HepG2 (cell line): ENCODE data around the gene KPNA4.

ENCODE experiments used
- EP300 ChIP-seq, 3 experiments: sonication (generic) in 1 of 3; formaldehyde crosslinking in 1 of 3; IDR thresholded peaks; 2 replicates each; pipeline versions ENCODE4 v1.5.1 to v1.6.1; 2011 to 2020; ENCODE audit warnings: low read depth in 2 of 3, low read length in 2 of 3, borderline replicate concordance in 1 of 3, improper control_type of control experiment in 1 of 3, mild to moderate bottlenecking in 1 of 3, missing genetic modification reagents in 1 of 3, moderate library complexity in 1 of 3
- KDM6A ChIP-seq: IDR thresholded peaks from 2 replicates; pipeline ENCODE4 v1.6.1; 2016; ENCODE audit warnings: low read depth
- POLR2A ChIP-seq, 2 experiments: IDR thresholded peaks; 2 replicates each; pipeline ENCODE4 v1.6.1; 2011; ENCODE audit warnings: low read depth in 2 of 2, low read length in 2 of 2, mild to moderate bottlenecking in 1 of 2, moderate library complexity in 1 of 2; ENCODE audit not compliant: insufficient read depth in 1 of 2
- SMAD1 ChIP-seq: sonication (generic); formaldehyde crosslinking; IDR thresholded peaks from 2 replicates; pipeline ENCODE4 v1.4.0; 2020; ENCODE audit warnings: missing genetic modification reagents, low read depth, mild to moderate bottlenecking, borderline replicate concordance
- SMC3 ChIP-seq: IDR thresholded peaks from 2 replicates; pipeline ENCODE4 v1.6.1; 2011; ENCODE audit warnings: low read length, improper control_type of control experiment

DNA sequence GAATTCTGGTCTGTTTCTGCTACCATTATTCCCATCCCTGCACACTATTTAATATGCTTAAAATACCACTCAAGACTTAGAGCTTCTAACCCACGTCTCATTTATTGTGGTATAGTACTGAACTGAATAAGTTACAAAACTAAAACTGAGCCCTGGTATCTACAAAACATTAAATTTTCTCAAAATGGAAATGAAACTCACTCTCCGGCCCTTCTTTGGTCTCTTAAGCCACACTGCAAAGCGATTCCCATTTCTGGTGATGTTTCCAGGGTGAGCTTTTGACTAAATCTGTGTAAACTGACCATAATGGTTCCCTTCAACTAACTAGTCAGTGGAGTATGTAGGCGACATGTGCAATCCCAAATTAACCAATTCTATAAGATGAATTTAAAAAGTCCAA, 18.6 kb downstream of the KPNA4 start:
- TF ChIP-seq POLR2A (IDR thresholded peaks at IDR 0.05; ENCODE audit: insufficient read depth in 1 of 2, low read depth in 2 of 2, low read length in 2 of 2) (no peak), KDM6A (no peak), SMC3 (no peak), EP300 (IDR thresholded peaks at IDR 0.05; ENCODE audit: low read depth in 2 of 2, low read length in 2 of 2) (no peak), EP300 (CRISPR knock-in tag; IDR thresholded peaks at IDR 0.05; ENCODE audit: borderline replicate concordance) (no peak), SMAD1 (CRISPR knock-in tag) (no peak)
